HUES64 (cell line): ENCODE measurements around the gene FKTN.

Experiments
- H3K27ac ChIP-seq: 2 replicates; pipeline ENCODE4 v1.7.0; 2013; ENCODE audit warnings: low read depth, low read length, inconsistent platforms
- H3K27me3 ChIP-seq: 2 replicates; pipeline ENCODE4 v1.6.1; 2013; ENCODE audit warnings: mild to moderate bottlenecking, low read length; ENCODE audit not compliant: insufficient read depth
- H3K36me3 ChIP-seq: 2 replicates; pipeline ENCODE4 v1.6.1; 2013; ENCODE audit warnings: mild to moderate bottlenecking, low read length; ENCODE audit not compliant: insufficient read depth
- H3K4me1 ChIP-seq: 2 replicates; pipeline ENCODE4 v1.6.1; 2013; ENCODE audit warnings: mild to moderate bottlenecking, low read length, moderate library complexity; ENCODE audit not compliant: insufficient read depth
- H3K4me3 ChIP-seq: 2 replicates; pipeline ENCODE4 v1.5.1; 2013; ENCODE audit warnings: mild to moderate bottlenecking, low read length, moderate library complexity
- H3K9ac ChIP-seq: 2 replicates; pipeline ENCODE4 v1.6.1; 2013; ENCODE audit warnings: mild to moderate bottlenecking, low read depth, low read length
- H3K9me3 ChIP-seq: 2 replicates; pipeline ENCODE4 v1.6.1; 2013; ENCODE audit warnings: low read depth, low read length; ENCODE audit not compliant: insufficient read depth
- WGBS: fragments of 150-250, 120-280 bp; methylation state at CpG from one replicate; pipeline ENCODE4 v1.1.7; 2013; ENCODE audit warnings: missing lambda C conversion rate; 5-methylcytosine and 5-hydroxymethylcytosine counted together

Gene FKTN

GRCh38 chr9:105633411-105633810 lies 75.5 kb downstream of the FKTN start:
- Histone ChIP-seq H3K4me1 (no peaks in the 10 kb centered on the region), H3K9me3 (no peaks in the 10 kb centered on the region), H3K9ac (no peak overlapping the region), H3K27ac (no peak overlapping the region), H3K4me3 (no peak overlapping the region), H3K36me3 (0 out of 2 replicates have a peak, but pooled peaks cover 3% of the 10 kb centered on the region), H3K27me3 (no peaks in the 10 kb centered on the region)
- 90% methylated on average over 3 of the region's 3 CpGs for WGBS

- no peak overlapping the region for H3K27ac ChIP-seq
- H3K36me3 ChIP-seq: no peaks in the 10 kb centered on the region
- 88% methylated on average over 1 of the region's 1 CpG for WGBS
- no peaks in the 10 kb centered on the region for H3K27me3 ChIP-seq
- H3K9me3 ChIP-seq: no peaks in the 10 kb centered on the region
- no peak overlapping the region for H3K9ac ChIP-seq
- H3K4me3 ChIP-seq: no peak overlapping the region
- H3K4me1 ChIP-seq: no peaks in the 10 kb centered on the region
Observed at GRCh38 chr9:105636331-105636730, 78.4 kb downstream of the FKTN start.

- no peak overlapping the region for H3K4me3 ChIP-seq
Observed at GRCh38 chr9:105637787-105638395, 80.0 kb downstream of the FKTN start.

GRCh38 chr9:105639936-105640335 lies 82.0 kb downstream of the FKTN start:
- H3K27ac ChIP-seq: no peak overlapping the region
- no peaks in the 10 kb centered on the region for H3K27me3 ChIP-seq
- no peaks in the 10 kb centered on the region for H3K9me3 ChIP-seq
- no peaks in the 10 kb centered on the region for H3K4me1 ChIP-seq
- H3K36me3 ChIP-seq: no peaks in the 10 kb centered on the region
- no peak overlapping the region for H3K9ac ChIP-seq
- no peak overlapping the region for H3K4me3 ChIP-seq

More at GRCh38 chr9:105637787-105638395, 80.0 kb downstream of the FKTN start:
- Histone ChIP-seq H3K27ac (no peak overlapping the region), H3K27me3 (no peaks in the 10 kb centered on the region), H3K9ac (no peak overlapping the region), H3K4me1 (no peaks in the 10 kb centered on the region), H3K9me3 (no peaks in the 10 kb centered on the region), H3K36me3 (no peaks in the 10 kb centered on the region)
- 81% methylated on average over 4 of the region's 4 CpGs for WGBS

DNA sequence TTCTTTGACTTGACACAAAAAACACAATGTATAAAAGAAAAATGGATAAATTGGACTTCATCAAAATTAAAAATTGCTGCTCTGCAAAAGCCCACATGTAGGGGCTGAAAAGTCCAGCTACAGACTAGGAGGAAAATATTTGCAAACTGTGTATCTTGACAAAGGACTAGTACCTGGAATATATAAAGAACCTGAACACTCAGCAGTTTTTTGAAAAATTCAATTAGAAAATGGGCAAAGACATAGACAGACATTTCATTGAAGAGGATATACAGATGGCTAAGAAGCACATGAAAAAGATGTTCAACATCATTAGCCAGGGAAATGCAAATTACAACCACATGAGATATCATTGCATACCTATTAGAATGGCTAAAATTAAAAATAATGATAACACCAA lies 85.9 kb downstream of the FKTN start:
- H3K9me3 ChIP-seq: no peaks in the 10 kb centered on the region
- peaks cover 13% of the 10 kb centered on the region; the same call in 1 of the 2 replicates for H3K4me1 ChIP-seq
- H3K9ac ChIP-seq: no peak overlapping the region
- H3K27me3 ChIP-seq: no peaks in the 10 kb centered on the region
- no peaks in the 10 kb centered on the region for H3K36me3 ChIP-seq
- no peak overlapping the region for H3K27ac ChIP-seq
- H3K4me3 ChIP-seq: no peak overlapping the region

GRCh38 chr9:105646879-105647594 lies 89.1 kb downstream of the FKTN start:
- no peaks in the 10 kb centered on the region for H3K36me3 ChIP-seq
- H3K9ac ChIP-seq: no peak overlapping the region
- H3K4me3 ChIP-seq: no peak overlapping the region
- no peaks in the 10 kb centered on the region for H3K9me3 ChIP-seq
- H3K27ac ChIP-seq: no peak overlapping the region
- no peaks in the 10 kb centered on the region for H3K27me3 ChIP-seq
- H3K4me1 ChIP-seq: peaks cover 24% of the 10 kb centered on the region; the same call in 1 of the 2 replicates
- WGBS: 81% methylated on average over 7 of the region's 7 CpGs

GRCh38 chr9:105647595-105648349 lies 89.8 kb downstream of the FKTN start:
- Histone ChIP-seq H3K36me3 (no peaks in the 10 kb centered on the region), H3K27me3 (peaks cover 1% of the 10 kb centered on the region; the same call in 1 of the 2 replicates), H3K9ac (no peak overlapping the region), H3K4me3 (no peak overlapping the region), H3K9me3 (no peaks in the 10 kb centered on the region), H3K4me1 (peaks cover 24% of the 10 kb centered on the region; the same call in 1 of the 2 replicates), H3K27ac (no peak overlapping the region)
- WGBS: 66% methylated on average over 11 of the region's 12 CpGs

- H3K9ac ChIP-seq: no peak overlapping the region
- no peaks in the 10 kb centered on the region for H3K36me3 ChIP-seq
- H3K27ac ChIP-seq: no peak overlapping the region
- H3K9me3 ChIP-seq: no peaks in the 10 kb centered on the region
- H3K4me1 ChIP-seq: peaks cover 23% of the 10 kb centered on the region; the same call in 1 of the 2 replicates
- peaks cover 40% of the 10 kb centered on the region for H3K27me3 ChIP-seq
- no peak overlapping the region for H3K4me3 ChIP-seq
- 46% methylated on average over 4 of the region's 4 CpGs for WGBS
Observed at GRCh38 chr9:105651806-105652205, 93.9 kb downstream of the FKTN start.

GRCh38 chr9:105656131-105656921 lies 98.4 kb downstream of the FKTN start:
- H3K27ac ChIP-seq: no peak overlapping the region
- 3% methylated on average over 75 of the region's 75 CpGs for WGBS
- H3K27me3 ChIP-seq: peaks cover 78% of the 10 kb centered on the region
- H3K36me3 ChIP-seq: no peaks in the 10 kb centered on the region
- peak overlapping the region; percentile 59 for H3K9ac ChIP-seq
- H3K4me3 ChIP-seq: peak overlapping the region; percentile 66
- peaks cover 14% of the 10 kb centered on the region; the same call in 1 of the 2 replicates for H3K4me1 ChIP-seq
- no peaks in the 10 kb centered on the region for H3K9me3 ChIP-seq

DNA sequence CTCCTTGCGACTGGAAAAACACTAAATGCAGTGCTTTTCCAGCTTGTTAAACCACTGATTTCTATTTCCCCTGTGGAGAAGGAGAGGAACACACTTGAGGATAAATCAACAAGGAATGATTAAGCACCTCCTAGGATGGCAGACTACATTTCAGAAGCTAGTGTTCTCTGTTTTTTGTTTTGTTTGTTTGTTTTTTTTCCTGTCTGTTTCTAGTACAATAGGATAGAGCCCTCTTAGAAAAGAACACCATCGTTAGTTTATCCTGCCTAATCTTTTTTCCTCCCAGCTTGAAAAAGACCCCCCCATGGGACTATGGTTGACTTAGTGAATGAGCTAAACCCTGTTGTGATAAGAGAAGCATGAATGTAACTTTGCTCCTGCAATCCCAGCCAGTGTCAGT lies 100.4 kb downstream of the FKTN start:
- Histone ChIP-seq H3K9me3 (no peaks in the 10 kb centered on the region), H3K27me3 (peaks cover 76% of the 10 kb centered on the region), H3K4me3 (no peak overlapping the region), H3K4me1 (0 out of 2 replicates have a peak, but pooled peaks cover 7% of the 10 kb centered on the region), H3K9ac (no peak overlapping the region), H3K36me3 (no peaks in the 10 kb centered on the region), H3K27ac (no peak overlapping the region)
- WGBS: 92% methylated on average over 1 of the region's 2 CpGs
